DOHH2 (cell line): ENCODE measurements around the gene GALNT9.

Experiments used
- CTCF ChIP-seq: fragments of 200-600 bp; sonication (generic); IDR thresholded peaks from one replicate; pipeline ENCODE4 v1.5.1; 2014; ENCODE audit warnings: antibody characterized with exemption, mild to moderate bottlenecking, low read depth, low read length; ENCODE audit not compliant: poor library complexity, severe bottlenecking
- EZH2phosphoT487 ChIP-seq: fragments of 200-600 bp; sonication (generic); IDR thresholded peaks from 2 replicates; pipeline ENCODE4 v1.6.1; 2017; ENCODE audit warnings: borderline replicate concordance, mild to moderate bottlenecking, antibody characterized with exemption, low read length, moderate library complexity, mixed read lengths

DNA sequence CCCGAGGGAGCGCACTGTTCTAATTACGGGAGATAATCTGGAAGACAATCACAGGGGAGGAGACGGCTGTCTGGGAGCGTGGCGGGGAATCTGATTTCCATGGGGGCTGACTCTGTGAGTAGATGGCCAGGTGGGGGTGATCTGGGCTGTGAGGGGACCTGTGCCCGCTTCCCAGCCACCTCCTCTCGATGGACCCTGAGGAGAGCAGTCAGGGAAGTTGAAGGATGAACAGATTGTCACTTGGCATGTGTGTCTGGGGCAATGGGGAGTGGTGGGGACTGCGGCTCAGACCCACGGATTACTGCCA lies 22.6 kb downstream of the GALNT9 start:
- TF ChIP-seq CTCF = no peak
- TF ChIP-seq EZH2phosphoT487 = no peak
